ENCODE measurements around the gene LCN15.

- TF ChIP-seq, protein P1, sequence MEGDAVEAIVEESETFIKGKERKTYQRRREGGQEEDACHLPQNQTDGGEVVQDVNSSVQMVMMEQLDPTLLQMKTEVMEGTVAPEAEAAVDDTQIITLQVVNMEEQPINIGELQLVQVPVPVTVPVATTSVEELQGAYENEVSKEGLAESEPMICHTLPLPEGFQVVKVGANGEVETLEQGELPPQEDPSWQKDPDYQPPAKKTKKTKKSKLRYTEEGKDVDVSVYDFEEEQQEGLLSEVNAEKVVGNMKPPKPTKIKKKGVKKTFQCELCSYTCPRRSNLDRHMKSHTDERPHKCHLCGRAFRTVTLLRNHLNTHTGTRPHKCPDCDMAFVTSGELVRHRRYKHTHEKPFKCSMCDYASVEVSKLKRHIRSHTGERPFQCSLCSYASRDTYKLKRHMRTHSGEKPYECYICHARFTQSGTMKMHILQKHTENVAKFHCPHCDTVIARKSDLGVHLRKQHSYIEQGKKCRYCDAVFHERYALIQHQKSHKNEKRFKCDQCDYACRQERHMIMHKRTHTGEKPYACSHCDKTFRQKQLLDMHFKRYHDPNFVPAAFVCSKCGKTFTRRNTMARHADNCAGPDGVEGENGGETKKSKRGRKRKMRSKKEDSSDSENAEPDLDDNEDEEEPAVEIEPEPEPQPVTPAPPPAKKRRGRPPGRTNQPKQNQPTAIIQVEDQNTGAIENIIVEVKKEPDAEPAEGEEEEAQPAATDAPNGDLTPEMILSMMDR (IDR thresholded peaks at IDR 0.05), result no peak
- no peak for TF ChIP-seq POLR2A (IDR thresholded peaks at IDR 0.05)
These were observed 35.7 kb upstream of the LCN15 start for GRCh38 chr9:136799854-136800657.
